Activated CD4-positive, alpha-beta memory T cell treated with anti-CD3 and anti-CD28 coated beads, Interleukin-2, amount 10 ng/mL, durations not matched to agents 7 days and 5 days (primary cell): ENCODE data around the gene KAZN. TPM values are rescaled to one million over a fixed set of nuclear protein-coding genes. Genes with fewer than 3 reads are reported as not detected.

Experiments
- CTCF ChIA-PET: fragments of 350-600 bp; sonication (Branson Sonifier 250); formaldehyde crosslinking; loops from one replicate; lab custom pipeline; 2021; ENCODE audit warnings: antibody characterized with exemption, inconsistent platforms; lab: Charles Lee
- POLR2A ChIA-PET: fragments of 350-600 bp; sonication (Branson Sonifier 250); formaldehyde crosslinking; loops from one replicate; lab custom pipeline; 2021; ENCODE audit warnings: antibody characterized with exemption; lab: Charles Lee
- DNase-seq: peaks from one replicate; pipeline ENCODE4 v3.0.0-alpha.2; 2020
- H3K27ac Mint-ChIP-seq: one replicate; pipeline ENCODE4 v1.8.0; 2021; ENCODE audit warnings: mild to moderate bottlenecking, mixed read lengths
- H3K27me3 Mint-ChIP-seq: one replicate; pipeline ENCODE4 v1.8.0; 2021; ENCODE audit warnings: mixed read lengths
- H3K36me3 Mint-ChIP-seq: one replicate; pipeline ENCODE4 v1.8.0; 2021; ENCODE audit warnings: low read depth, mixed read lengths
- H3K4me1 Mint-ChIP-seq: one replicate; pipeline ENCODE4 v1.8.0; 2021; ENCODE audit warnings: mixed read lengths
- H3K4me3 Mint-ChIP-seq: one replicate; pipeline ENCODE4 v1.8.0; 2021; ENCODE audit warnings: mild to moderate bottlenecking, mixed read lengths
- H3K9me3 Mint-ChIP-seq: one replicate; pipeline ENCODE4 v1.8.0; 2021; ENCODE audit warnings: mixed read lengths
- total RNA-seq, 2 experiments: library from RNA; stranded (reverse); gene quantifications; one replicate each; pipeline ENCODE4 v1.2.3, GENCODE V29; 2021

KAZN gene
- total RNA-seq, 2 experiments from 2014 or later: 0.30 to 0.43 TPM

- POLR2A ChIA-PET: no interaction called here
- Mint-ChIP-seq H3K4me3 (no peak overlapping the region), H3K36me3 (no peaks in the 10 kb centered on the region), H3K9me3 (no peaks in the 10 kb centered on the region), H3K4me1 (no peaks in the 10 kb centered on the region), H3K27ac (no peak overlapping the region), H3K27me3 (peaks cover 3% of the 10 kb centered on the region)
- DNase-seq: no peak
- CTCF ChIA-PET: no interaction called here
These were observed 289.9 kb downstream of the KAZN start for GRCh38 chr1:14888374-14888773.

GRCh38 chr1:14889825-14890440 lies 291.4 kb downstream of the KAZN start:
- H3K27me3 Mint-ChIP-seq: peaks cover 3% of the 10 kb centered on the region
- no peak overlapping the region for H3K4me3 Mint-ChIP-seq
- no peaks in the 10 kb centered on the region for H3K9me3 Mint-ChIP-seq
- no peaks in the 10 kb centered on the region for H3K36me3 Mint-ChIP-seq
- H3K4me1 Mint-ChIP-seq: no peaks in the 10 kb centered on the region
- ChIA-PET POLR2A (no interaction called here), CTCF (no interaction called here)
- H3K27ac Mint-ChIP-seq: no peak overlapping the region
- no peak for DNase-seq

DNA sequence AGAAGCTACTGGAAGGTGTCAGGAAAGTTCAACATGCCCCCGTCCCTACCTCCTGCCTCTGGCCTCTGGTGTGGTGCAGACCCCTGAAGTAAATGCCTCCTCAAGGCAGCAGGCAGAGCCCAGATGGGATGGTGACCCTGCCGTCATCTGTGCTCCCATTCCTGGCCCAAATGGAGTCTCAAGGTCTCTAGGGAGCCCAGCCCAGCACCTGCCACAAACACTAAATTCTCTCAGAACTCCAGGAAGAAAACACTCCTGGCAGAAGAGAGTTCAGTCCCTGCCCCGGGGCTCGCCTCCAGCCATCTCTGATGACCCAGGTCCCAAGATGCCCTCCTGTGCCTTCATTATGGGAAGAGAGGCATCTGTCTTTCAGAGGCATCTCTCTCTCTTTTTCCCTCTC lies 293.5 kb downstream of the KAZN start:
- Mint-ChIP-seq H3K36me3 (no peaks in the 10 kb centered on the region), H3K27ac (no peak overlapping the region), H3K27me3 (peaks cover 3% of the 10 kb centered on the region), H3K9me3 (no peaks in the 10 kb centered on the region), H3K4me3 (no peak overlapping the region), H3K4me1 (no peaks in the 10 kb centered on the region)
- ChIA-PET CTCF (no interaction called here), POLR2A (no interaction called here)
- DNase-seq: no peak

DNA sequence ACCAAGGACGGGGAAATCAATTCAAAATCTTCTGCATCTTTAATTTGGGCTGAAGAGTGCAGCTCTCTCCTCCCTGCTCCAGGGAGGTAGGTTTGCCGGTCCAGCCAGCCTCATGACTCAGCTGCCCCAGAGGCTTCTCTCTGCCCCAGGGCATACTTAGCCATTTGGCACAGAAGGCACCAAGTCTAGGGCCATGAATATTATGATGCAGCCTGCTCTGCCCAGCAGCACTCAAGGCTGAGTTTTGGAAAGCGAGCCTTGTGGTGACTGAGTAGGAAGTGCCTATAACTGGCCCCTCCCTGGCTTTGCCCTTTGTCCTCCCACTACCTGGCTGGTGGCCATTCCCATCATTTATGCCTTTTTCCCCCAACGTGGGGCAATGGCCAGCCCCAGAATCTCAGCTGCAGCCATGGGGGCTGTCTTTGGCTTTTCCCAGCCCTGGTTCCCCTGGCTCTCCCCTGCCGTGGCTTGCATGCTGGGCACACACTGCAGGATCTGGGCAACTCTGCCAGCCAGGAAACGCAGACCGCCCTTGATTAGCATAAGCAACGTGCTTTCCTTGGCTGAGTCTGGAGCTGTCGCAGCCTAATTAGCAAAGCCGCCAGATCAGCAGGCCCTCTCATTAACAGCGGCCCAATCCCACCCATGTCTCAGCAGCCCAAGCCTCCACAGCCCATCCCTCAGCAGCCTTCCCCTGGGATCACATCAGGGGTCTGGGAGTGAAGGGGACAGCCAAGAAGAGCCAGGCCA lies 296.5 kb downstream of the KAZN start:
- no peak overlapping the region for H3K27ac Mint-ChIP-seq
- no peaks in the 10 kb centered on the region for H3K9me3 Mint-ChIP-seq
- peaks cover 3% of the 10 kb centered on the region for H3K27me3 Mint-ChIP-seq
- no peaks in the 10 kb centered on the region for H3K36me3 Mint-ChIP-seq
- ChIA-PET POLR2A (no interaction called here), CTCF (no interaction called here)
- H3K4me1 Mint-ChIP-seq: no peaks in the 10 kb centered on the region
- H3K4me3 Mint-ChIP-seq: no peak overlapping the region
- DNase-seq: no peak

- CTCF ChIA-PET: interaction anchor here (0.7 kb wide), 1 partner anchor 81 kb away, joined by 3 read pairs; no protein-coding TSS in a partner anchor
- Mint-ChIP-seq H3K36me3 (no peaks in the 10 kb centered on the region), H3K9me3 (no peaks in the 10 kb centered on the region), H3K27me3 (peaks cover 3% of the 10 kb centered on the region), H3K27ac (no peak overlapping the region), H3K4me1 (no peaks in the 10 kb centered on the region), H3K4me3 (no peak overlapping the region)
- no peak for DNase-seq
- POLR2A ChIA-PET: interaction anchor here (0.6 kb wide), 1 partner anchor 933 kb away, joined by 3 read pairs; no protein-coding TSS in a partner anchor
These were observed 297.2 kb downstream of the KAZN start for GRCh38 chr1:14895727-14896126.

DNA sequence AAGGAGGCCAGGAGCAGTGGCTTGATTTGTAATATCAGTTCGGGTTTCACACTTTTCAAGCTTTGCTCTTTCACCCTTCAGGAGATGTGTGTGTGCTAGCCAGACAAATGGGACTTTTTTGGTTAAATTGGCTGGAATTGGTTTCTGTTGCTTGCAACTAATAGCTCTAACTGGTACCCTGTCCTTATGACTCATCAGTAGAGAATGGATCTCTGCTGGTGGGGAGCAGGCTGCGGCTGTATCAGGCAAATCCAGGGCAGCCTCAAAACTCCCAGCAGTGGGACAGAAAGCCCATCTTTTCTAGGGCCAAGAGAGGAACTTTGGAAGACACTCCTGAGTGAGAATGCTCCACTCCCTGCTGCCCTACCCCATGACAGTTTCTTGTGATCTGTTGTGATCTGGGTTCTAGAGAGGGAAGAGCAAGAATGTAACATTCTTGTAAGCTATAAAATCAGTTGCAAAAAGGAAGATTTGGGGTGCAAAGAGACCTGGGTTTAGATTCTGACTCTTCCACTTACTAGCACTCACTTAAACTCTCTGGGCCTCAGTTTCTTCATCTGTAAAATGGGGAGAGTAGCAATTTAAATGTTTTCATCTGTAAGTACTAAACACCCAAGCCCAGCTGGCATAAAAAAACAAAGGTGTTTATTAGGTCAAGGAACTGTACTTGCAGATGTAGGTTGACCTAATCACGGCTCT lies 298.0 kb downstream of the KAZN start:
- DNase-seq: no peak
- Mint-ChIP-seq H3K4me3 (no peak overlapping the region), H3K27me3 (peaks cover under 1% of the 10 kb centered on the region), H3K9me3 (no peaks in the 10 kb centered on the region), H3K4me1 (no peaks in the 10 kb centered on the region), H3K27ac (no peak overlapping the region), H3K36me3 (no peaks in the 10 kb centered on the region)
- CTCF ChIA-PET: interaction anchor here (0.7 kb wide), 1 partner anchor 82 kb away, joined by 3 read pairs; no protein-coding TSS in a partner anchor
- POLR2A ChIA-PET: interaction anchor here (0.6 kb wide), 1 partner anchor 933 kb away, joined by 3 read pairs; no protein-coding TSS in a partner anchor

DNA sequence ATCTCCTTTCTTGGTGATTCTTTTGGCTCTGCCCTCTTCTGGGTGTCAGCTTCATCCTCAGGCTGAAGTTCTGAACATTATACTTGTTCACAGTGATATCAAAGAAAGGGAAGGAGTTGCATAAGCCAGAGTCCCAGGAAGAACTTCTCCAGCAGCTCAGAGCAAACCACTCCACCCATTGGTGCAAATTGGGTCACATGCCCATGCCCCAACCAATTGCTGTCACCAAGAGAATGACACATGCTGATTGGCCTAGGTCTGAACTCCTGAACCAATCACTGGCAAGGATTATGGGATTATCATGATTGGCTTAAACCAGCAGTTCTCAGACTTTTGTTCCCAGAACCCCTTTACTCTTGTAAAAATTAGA lies 298.6 kb downstream of the KAZN start:
- no peaks in the 10 kb centered on the region for H3K27me3 Mint-ChIP-seq
- no peaks in the 10 kb centered on the region for H3K9me3 Mint-ChIP-seq
- no peaks in the 10 kb centered on the region for H3K4me1 Mint-ChIP-seq
- no peak overlapping the region for H3K4me3 Mint-ChIP-seq
- ChIA-PET POLR2A (no interaction called here), CTCF (no interaction called here)
- H3K36me3 Mint-ChIP-seq: no peaks in the 10 kb centered on the region
- H3K27ac Mint-ChIP-seq: no peak overlapping the region
- DNase-seq: no peak

DNA sequence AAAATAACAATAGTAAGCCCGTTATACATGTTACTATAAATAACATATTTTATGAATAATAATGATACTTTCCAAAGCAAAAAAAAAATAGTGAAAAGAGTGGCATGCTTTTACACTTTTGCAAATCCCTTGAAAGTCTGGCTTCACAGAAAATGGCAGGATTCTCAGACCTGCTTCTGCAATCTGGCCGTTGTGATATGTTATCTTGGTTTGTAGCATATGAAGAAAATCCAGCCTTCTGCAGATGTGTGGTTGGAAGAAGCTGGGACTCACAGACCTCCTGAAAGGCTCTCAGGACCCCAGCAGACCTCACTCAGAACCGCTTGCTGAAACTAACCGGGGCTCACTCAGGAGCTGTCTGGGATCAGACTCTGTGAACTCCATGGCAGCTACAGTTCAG lies 299.1 kb downstream of the KAZN start:
- H3K4me1 Mint-ChIP-seq: no peaks in the 10 kb centered on the region

DNA sequence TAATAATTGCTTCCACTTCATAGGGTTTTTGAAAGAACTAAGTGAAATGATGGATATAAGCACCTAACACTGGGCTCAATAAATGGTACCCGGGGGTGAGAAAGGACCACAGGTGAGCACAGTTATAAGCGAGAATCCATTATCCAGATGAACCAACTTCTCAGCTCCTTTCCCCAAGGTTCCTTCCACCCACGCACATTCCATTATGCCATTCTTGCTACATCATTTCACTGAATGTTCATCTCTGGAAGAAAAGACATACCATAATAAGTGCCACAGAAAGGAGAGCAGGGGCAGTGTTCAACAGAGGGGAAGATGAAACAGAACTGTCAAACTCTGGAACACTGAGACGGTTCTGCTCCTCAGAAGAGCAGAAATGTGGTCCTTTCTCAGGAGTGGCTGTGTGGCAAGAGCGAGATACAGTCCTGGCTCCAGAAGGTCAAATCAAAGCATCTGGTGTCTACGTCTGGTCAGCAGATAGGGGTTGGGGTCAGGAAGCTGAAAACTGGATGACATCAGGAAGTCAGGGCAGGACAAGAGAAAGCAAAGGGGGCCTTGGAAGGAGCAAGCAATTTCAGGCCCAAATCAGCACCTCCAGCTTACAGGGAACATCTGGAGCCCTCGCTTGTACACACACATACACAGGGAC lies 299.6 kb downstream of the KAZN start:
- H3K36me3 Mint-ChIP-seq: no peaks in the 10 kb centered on the region
- H3K27me3 Mint-ChIP-seq: no peaks in the 10 kb centered on the region
- ChIA-PET POLR2A (no interaction called here), CTCF (no interaction called here)
- no peaks in the 10 kb centered on the region for H3K9me3 Mint-ChIP-seq
- H3K4me1 Mint-ChIP-seq: no peaks in the 10 kb centered on the region
- DNase-seq: no peak
- no peak overlapping the region for H3K4me3 Mint-ChIP-seq
- H3K27ac Mint-ChIP-seq: no peak overlapping the region

More for the DNA sequence above, 299.1 kb downstream of the KAZN start:
- no peaks in the 10 kb centered on the region for H3K9me3 Mint-ChIP-seq
- no peak overlapping the region for H3K27ac Mint-ChIP-seq
- no peaks in the 10 kb centered on the region for H3K36me3 Mint-ChIP-seq
- no peaks in the 10 kb centered on the region for H3K27me3 Mint-ChIP-seq
- no peak overlapping the region for H3K4me3 Mint-ChIP-seq
- ChIA-PET POLR2A (no interaction called here), CTCF (no interaction called here)
- DNase-seq: no peak

GRCh38 chr1:14899686-14900085 lies 301.2 kb downstream of the KAZN start:
- no peaks in the 10 kb centered on the region for H3K27me3 Mint-ChIP-seq

DNA sequence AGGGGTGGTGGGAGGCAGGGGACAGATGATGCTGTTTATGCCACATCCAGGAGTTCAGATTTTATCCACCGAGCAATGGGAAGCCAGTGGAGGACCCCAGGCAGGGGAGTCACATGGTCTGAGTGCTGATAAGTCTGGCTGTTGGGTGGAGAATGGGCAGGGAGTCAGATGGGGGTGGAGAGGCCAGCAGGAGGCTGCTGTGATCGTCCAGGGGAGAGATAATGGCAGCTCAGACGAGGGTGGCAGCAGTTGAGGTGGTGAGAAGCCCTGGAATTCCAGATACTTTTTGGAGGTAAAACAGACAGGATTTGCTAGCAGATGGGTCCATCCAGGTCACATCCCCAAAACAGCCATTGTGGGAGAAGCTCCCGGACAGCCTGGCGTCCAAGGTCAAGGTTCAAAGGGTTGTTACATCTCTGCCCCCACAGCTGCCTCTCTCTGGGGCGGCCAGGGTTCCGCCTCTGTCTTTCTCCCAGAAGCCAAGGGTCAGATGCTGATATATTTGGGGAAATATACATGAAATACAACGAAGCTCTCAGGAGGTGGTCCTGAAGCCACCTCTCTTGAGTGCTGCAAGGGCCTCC lies 303.0 kb downstream of the KAZN start:
- DNase-seq: no peak
- Mint-ChIP-seq H3K4me3 (no peak overlapping the region), H3K9me3 (no peaks in the 10 kb centered on the region), H3K27me3 (no peaks in the 10 kb centered on the region), H3K36me3 (no peaks in the 10 kb centered on the region), H3K4me1 (no peaks in the 10 kb centered on the region), H3K27ac (no peak overlapping the region)
- POLR2A ChIA-PET: no interaction called here
- CTCF ChIA-PET: no interaction called here

More at GRCh38 chr1:14899686-14900085, 301.2 kb downstream of the KAZN start:
- no peaks in the 10 kb centered on the region for H3K9me3 Mint-ChIP-seq
- H3K27ac Mint-ChIP-seq: no peak overlapping the region
- ChIA-PET CTCF (no interaction called here), POLR2A (no interaction called here)
- no peak for DNase-seq
- no peaks in the 10 kb centered on the region for H3K36me3 Mint-ChIP-seq
- H3K4me1 Mint-ChIP-seq: no peaks in the 10 kb centered on the region
- no peak overlapping the region for H3K4me3 Mint-ChIP-seq

GRCh38 chr1:14903922-14904321 lies 305.4 kb downstream of the KAZN start:
- no peak overlapping the region for H3K27ac Mint-ChIP-seq
- ChIA-PET POLR2A (no interaction called here), CTCF (no interaction called here)
- no peaks in the 10 kb centered on the region for H3K9me3 Mint-ChIP-seq
- H3K36me3 Mint-ChIP-seq: no peaks in the 10 kb centered on the region
- no peak overlapping the region for H3K4me3 Mint-ChIP-seq
- no peaks in the 10 kb centered on the region for H3K27me3 Mint-ChIP-seq
- no peak for DNase-seq
- H3K4me1 Mint-ChIP-seq: no peaks in the 10 kb centered on the region

DNA sequence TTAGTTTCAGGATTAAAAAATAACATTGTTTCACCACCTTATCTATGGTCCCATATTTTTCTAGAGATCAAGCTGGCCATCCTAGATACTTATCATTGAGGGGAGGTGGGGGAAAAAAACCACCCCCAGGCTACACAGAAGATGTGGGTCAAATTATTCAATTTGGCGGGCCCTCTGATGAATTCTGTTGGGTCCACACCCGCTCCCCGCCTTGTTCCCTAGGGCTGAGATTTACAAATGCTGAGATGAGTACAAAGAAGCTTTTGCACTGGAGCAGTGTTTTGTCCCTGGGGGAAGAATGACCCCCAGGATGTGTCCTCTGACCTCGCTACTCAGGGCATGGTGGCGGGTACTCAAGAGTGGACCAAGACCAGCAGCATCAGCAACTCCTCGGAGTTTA lies 308.2 kb downstream of the KAZN start:
- Mint-ChIP-seq H3K27me3 (no peaks in the 10 kb centered on the region), H3K27ac (no peak overlapping the region), H3K9me3 (no peaks in the 10 kb centered on the region), H3K36me3 (no peaks in the 10 kb centered on the region), H3K4me1 (no peaks in the 10 kb centered on the region), H3K4me3 (no peak overlapping the region)
- ChIA-PET POLR2A (no interaction called here), CTCF (no interaction called here)
- DNase-seq: no peak
